Stimulated activated CD4-positive, alpha-beta T cell treated with anti-CD3 and anti-CD28 coated beads, TNF-alpha, amount 100 ng/mL, for 1 hour (primary cell): ENCODE results near the gene TBRG4.
"Not testable (repeated sequence)": the region's sequence is repeated elsewhere in the genome, so short reads cannot be mapped to it uniquely, and the experiment has no call there.

Source experiments
- DNase-seq, 3 donors: peaks; one replicate each; pipeline ENCODE4 v3.0.0-alpha.2; 2020; ENCODE audit warnings: low read depth in 3 of 3, low spot score in 1 of 3

Gene TBRG4

GRCh38 chr7:45118292-45118691 lies 6.8 kb upstream of the TBRG4 start:
- DNase-seq, result no peak

- DNase-seq, result no peak
These were observed 6.1 kb upstream of the TBRG4 start for GRCh38 chr7:45117582-45117981.

- DNase-seq, result no peak
These were observed 4.6 kb upstream of the TBRG4 start for GRCh38 chr7:45116048-45116447.

GRCh38 chr7:45114926-45115325 lies 3.4 kb upstream of the TBRG4 start:
- no peak for DNase-seq

GRCh38 chr7:45114257-45114656 lies 2.8 kb upstream of the TBRG4 start:
- not testable (repeated sequence) for DNase-seq

- DNase-seq, result no peak
These were observed 1.2 kb upstream of the TBRG4 start for GRCh38 chr7:45112648-45113047.

- DNase-seq, result no peak
These were observed 2.6 kb downstream of the TBRG4 start for GRCh38 chr7:45108863-45109262.

- no peak for DNase-seq
These were observed 4.1 kb downstream of the TBRG4 start for GRCh38 chr7:45107356-45107755.

GRCh38 chr7:45106820-45107219 lies 4.7 kb downstream of the TBRG4 start:
- no peak for DNase-seq

GRCh38 chr7:45105588-45106188 lies 5.8 kb downstream of the TBRG4 start:
- no peak for DNase-seq

GRCh38 chr7:45104844-45105587 lies 6.5 kb downstream of the TBRG4 start:
- DNase-seq, result no peak

GRCh38 chr7:45103958-45104843 lies 7.3 kb downstream of the TBRG4 start:
- no peak for DNase-seq

GRCh38 chr7:45102785-45103712 lies 8.4 kb downstream of the TBRG4 start:
- no peak for DNase-seq

GRCh38 chr7:45101748-45102147 lies 9.7 kb downstream of the TBRG4 start:
- no peak for DNase-seq

- DNase-seq, result no peak
These were observed 10.6 kb downstream of the TBRG4 start for GRCh38 chr7:45100761-45101480.

- no peak for DNase-seq
These were observed 11.4 kb downstream of the TBRG4 start for GRCh38 chr7:45099891-45100760.

GRCh38 chr7:45098983-45099839 lies 12.3 kb downstream of the TBRG4 start:
- no peak for DNase-seq

GRCh38 chr7:45092931-45093235 lies 18.6 kb downstream of the TBRG4 start:
- no peak for DNase-seq
